ENCODE measurements around the gene RASIP1. TPM values are rescaled to one million over a fixed set of nuclear protein-coding genes. Genes with fewer than 3 reads are reported as not detected.

RASIP1 gene
- total and polyA plus RNA-seq, 11 donors = 10.0 to 28.1 (median 15.3) TPM

GRCh38 chr19:48735031-48735615, 5.3 kb downstream of the RASIP1 start:
- Histone ChIP-seq H3K9me3 (no peaks in the 10 kb centered on the region), H3K4me3 (peak overlapping the region in 2 of 12 donors; percentile 2 to 19), H3K27ac (no peak overlapping the region), H3K36me3 (peaks cover 0 to 50% (median 9%) of the 10 kb centered on the region in 9 donors), H3K4me1 (peaks cover 0 to 21% (median 11%) of the 10 kb centered on the region in 12 donors), H3K27me3 (peaks cover 0 to 11% (median 0%) of the 10 kb centered on the region in 9 donors)
- ATAC-seq (no peak), DNase-seq (peak in 1 of 5 donors; percentile 27)
- intact Hi-C loops (cut with DNase I) = loop anchor here in 6 of 10 donors (5.0 to 10.0 kb wide), 2 partner anchors 58 to 60 kb away; partner anchors contain the start of gene NTN5 (in 5 of the 6)
- TF ChIP-seq CTCF (IDR thresholded peaks at IDR 0.05) (no peak), POLR2A (IDR thresholded peaks at IDR 0.05) (no peak)
- WGBS, 4 donors = 47 to 52% (median 47%) methylated on average over 22 to 38 of the region's 38 CpGs

GRCh38 chr19:48734625-48735024, 5.8 kb downstream of the RASIP1 start:
- Histone ChIP-seq H3K27me3 (peaks cover 0 to 7% (median 0%) of the 10 kb centered on the region in 9 donors), H3K4me1 (peaks cover 0 to 21% (median 11%) of the 10 kb centered on the region in 12 donors), H3K9me3 (no peaks in the 10 kb centered on the region), H3K4me3 (no peak overlapping the region), H3K36me3 (peaks cover 0 to 55% (median 9%) of the 10 kb centered on the region in 9 donors), H3K27ac (no peak overlapping the region)
- DNase-seq (no peak), ATAC-seq (no peak)
- no peak for TF ChIP-seq CTCF (IDR thresholded peaks at IDR 0.05)
- TF ChIP-seq POLR2A (IDR thresholded peaks at IDR 0.05) = no peak
- 96 to 99% (median 96%) methylated on average over 9 of the region's 9 CpGs for WGBS, 4 donors
- intact Hi-C loops (cut with DNase I) = loop anchor here in 6 of 10 donors (5.0 to 10.0 kb wide), 2 partner anchors 57 to 60 kb away; partner anchors contain the start of gene NTN5 (in 5 of the 6)

GRCh38 chr19:48731452-48731851, 9.0 kb downstream of the RASIP1 start:
- no peak for DNase-seq
- no peaks in the 10 kb centered on the region for H3K9me3 ChIP-seq
- TF ChIP-seq POLR2A (IDR thresholded peaks at IDR 0.05) (no peak), CTCF (IDR thresholded peaks at IDR 0.05) (no peak)
- no peak overlapping the region for H3K4me3 ChIP-seq
- intact Hi-C loops (cut with DNase I) = loop anchor here in 5 of 10 donors (10.0 kb wide), 1 partner anchor 57 kb away; the partner anchor contains the start of gene NTN5 (in 5 of the 5)
- H3K4me1 ChIP-seq = peaks cover 0 to 10% (median 4%) of the 10 kb centered on the region in 12 donors
- no peak for ATAC-seq
- peaks cover 0 to 68% (median 17%) of the 10 kb centered on the region in 9 donors for H3K36me3 ChIP-seq
- peaks cover 0 to 4% (median 0%) of the 10 kb centered on the region in 9 donors for H3K27me3 ChIP-seq
- no peak overlapping the region for H3K27ac ChIP-seq
- WGBS, 4 donors = 89 to 93% (median 91%) methylated on average over 4 of the region's 4 CpGs

- WGBS, 4 donors = 58 to 73% (median 65%) methylated on average over 40 to 77 of the region's 77 CpGs
- Histone ChIP-seq H3K4me3 (peak overlapping the region in 5 of 12 donors; percentile 6 to 21 (median 16)), H3K4me1 (peaks cover 5 to 33% (median 16%) of the 10 kb centered on the region in 12 donors), H3K27ac (no peak overlapping the region), H3K9me3 (peaks cover 0 to 7% (median 0%) of the 10 kb centered on the region in 12 donors), H3K36me3 (peaks cover 0 to 75% (median 16%) of the 10 kb centered on the region in 9 donors), H3K27me3 (peaks cover 0 to 4% (median 0%) of the 10 kb centered on the region in 9 donors)
- DNase-seq (no peak), ATAC-seq (no peak)
- peak in 1 of 12 donors; percentile 16 for TF ChIP-seq CTCF (IDR thresholded peaks at IDR 0.05)
- no peak for TF ChIP-seq POLR2A (IDR thresholded peaks at IDR 0.05)
- intact Hi-C loops (cut with DNase I) = loop anchor here in 1 of 10 donors (10.0 kb wide), 1 partner anchor 54 kb away; the partner anchor contains the start of gene NTN5
Measured at GRCh38 chr19:48728911-48729664, 11.3 kb downstream of the RASIP1 start.

Data from heart left ventricle (tissue), 16 donors.